ENCODE data around the gene PARP3.

Gene PARP3

DNA sequence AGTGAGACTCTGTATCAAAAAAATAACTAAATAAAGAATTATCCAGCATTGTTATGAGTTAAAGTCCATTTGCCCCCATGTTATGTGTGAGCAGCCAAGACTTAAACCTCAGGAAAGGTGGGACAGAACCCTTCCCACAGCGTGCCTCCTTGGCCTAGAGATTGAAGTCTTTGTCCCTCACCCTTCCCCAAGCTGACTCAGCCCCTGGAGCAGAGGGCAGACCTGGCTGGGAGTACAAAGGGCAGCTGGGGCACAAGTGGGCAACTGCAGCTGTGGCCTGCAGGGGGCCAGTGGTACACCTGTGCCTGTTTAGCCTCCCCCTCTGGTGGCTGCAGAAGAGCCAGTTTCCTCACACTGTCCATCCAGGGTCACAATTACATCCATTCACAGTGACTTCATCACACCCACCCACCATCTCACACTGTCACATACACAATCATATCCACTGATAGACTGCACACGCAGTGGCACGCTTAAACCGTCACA lies 40.2 kb downstream of the PARP3 start:
- no peak for DNase-seq
- peaks cover 0 to 34% (median 20%) of the 10 kb centered on the region in 4 donors for H3K4me1 ChIP-seq
- no peaks in the 10 kb centered on the region for H3K9me3 ChIP-seq
- H3K27me3 ChIP-seq: no peaks in the 10 kb centered on the region
- TF ChIP-seq, protein P1, sequence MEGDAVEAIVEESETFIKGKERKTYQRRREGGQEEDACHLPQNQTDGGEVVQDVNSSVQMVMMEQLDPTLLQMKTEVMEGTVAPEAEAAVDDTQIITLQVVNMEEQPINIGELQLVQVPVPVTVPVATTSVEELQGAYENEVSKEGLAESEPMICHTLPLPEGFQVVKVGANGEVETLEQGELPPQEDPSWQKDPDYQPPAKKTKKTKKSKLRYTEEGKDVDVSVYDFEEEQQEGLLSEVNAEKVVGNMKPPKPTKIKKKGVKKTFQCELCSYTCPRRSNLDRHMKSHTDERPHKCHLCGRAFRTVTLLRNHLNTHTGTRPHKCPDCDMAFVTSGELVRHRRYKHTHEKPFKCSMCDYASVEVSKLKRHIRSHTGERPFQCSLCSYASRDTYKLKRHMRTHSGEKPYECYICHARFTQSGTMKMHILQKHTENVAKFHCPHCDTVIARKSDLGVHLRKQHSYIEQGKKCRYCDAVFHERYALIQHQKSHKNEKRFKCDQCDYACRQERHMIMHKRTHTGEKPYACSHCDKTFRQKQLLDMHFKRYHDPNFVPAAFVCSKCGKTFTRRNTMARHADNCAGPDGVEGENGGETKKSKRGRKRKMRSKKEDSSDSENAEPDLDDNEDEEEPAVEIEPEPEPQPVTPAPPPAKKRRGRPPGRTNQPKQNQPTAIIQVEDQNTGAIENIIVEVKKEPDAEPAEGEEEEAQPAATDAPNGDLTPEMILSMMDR (IDR thresholded peaks at IDR 0.05): peak; percentile 19 to 27
- peak overlapping the region; percentile 94 to 96 for H3K27ac ChIP-seq
- intact Hi-C loops (cut with DNase I; ENCODE audit: low total_unique reads): loop anchor here (5.0 kb wide), 1 partner anchor 40 kb away; the partner anchor contains the start of genes PARP3 and RRP9
- no peaks in the 10 kb centered on the region for H3K36me3 ChIP-seq
- H3K4me3 ChIP-seq: peak overlapping the region; percentile 62 to 88

DNA sequence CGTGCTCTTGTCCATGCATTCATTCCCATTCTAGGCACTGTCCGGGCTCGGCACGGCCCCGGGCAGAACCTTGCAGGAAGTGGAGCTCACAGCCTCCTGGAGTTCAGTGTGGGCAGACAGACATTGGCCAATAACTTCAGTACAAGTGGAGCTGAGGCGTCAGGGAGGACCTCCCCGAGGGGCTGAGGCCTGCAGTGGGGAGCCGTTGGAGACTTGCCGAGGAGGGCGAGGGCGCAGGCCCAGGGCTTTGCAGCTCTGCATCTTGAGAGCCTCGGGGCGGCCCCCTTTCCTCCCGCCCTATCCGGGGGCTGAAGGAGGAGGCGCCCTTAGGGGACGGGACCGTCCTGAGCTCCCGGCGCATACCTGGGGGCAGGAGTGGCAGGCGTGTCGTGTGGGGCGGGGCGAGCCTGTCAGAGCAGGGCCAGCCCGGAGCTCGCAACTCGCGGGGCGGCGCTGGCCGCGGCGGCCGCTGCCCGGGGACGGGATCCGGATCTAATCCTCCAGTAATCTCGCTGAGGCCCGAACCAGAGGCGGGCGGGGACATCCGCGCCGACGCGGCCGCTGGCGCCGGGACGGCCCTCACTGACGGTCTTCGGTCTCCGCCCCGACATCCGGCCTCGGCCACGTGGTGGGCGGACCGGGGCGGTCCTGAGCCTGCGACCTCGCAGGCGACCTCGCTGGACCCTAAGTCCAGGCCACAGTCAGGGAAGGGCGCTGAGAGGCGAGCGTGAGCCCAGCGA lies 40.8 kb downstream of the PARP3 start, which contains the start of gene ACY1:
Gene ACY1 (plus strand): TSS at position 698 of the 740 bp plus-strand sequence. CDS start 530 bp downstream, outside the sequence.
- Histone ChIP-seq H3K4me1 (peaks cover 0 to 27% (median 20%) of the 10 kb centered on the region in 4 donors), H3K27ac (peak within 1 kb of the TSS; percentile 94 to 96), H3K27me3 (no peaks in the 10 kb centered on the region), H3K4me3 (peak within 1 kb of the TSS; percentile 62 to 88), H3K36me3 (no peaks in the 10 kb centered on the region), H3K9me3 (no peaks in the 10 kb centered on the region)
- intact Hi-C loops (cut with DNase I; ENCODE audit: low total_unique reads): loop anchor here (5.0 kb wide), 1 partner anchor 41 kb away; the partner anchor contains the start of genes PARP3 and RRP9
- TF ChIP-seq, protein P1 (IDR thresholded peaks at IDR 0.05): no peak
- peak; percentile 85 to 94 for DNase-seq

DNA sequence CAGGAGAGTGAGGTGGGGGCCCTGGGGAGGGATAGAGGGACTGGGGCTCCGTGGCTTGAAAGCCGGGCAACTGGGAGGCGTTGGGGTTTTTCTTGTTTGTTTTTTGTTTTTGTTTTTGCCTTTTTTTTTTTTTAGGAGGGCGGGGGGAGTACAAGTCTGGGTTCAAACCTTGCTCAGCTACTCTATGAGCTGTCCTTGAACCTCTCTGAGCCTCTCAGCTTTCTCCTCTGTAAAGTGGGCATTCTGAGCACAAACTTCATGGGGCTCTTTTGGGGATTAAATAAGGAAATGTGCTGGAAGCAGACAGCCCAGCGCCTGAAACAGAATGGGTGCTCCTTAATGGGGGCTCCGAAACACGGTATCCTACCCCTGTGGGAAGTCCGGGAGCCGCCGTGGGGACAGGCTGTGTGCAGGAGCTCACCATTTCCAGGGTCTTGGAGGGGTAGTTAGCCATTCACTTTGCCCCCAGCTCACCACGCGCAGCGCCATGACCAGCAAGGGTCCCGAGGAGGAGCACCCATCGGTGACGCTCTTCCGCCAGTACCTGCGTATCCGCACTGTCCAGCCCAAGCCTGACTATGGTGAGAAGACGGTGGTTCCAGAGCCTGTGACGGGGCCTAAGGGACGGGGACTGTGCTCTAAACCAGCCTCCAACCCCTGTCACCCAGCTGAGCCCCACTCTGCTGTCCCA lies 41.6 kb downstream of the PARP3 start:
- H3K4me3 ChIP-seq: peak overlapping the region; percentile 62 to 88
- no peaks in the 10 kb centered on the region for H3K27me3 ChIP-seq
- TF ChIP-seq, protein P1 (IDR thresholded peaks at IDR 0.05): no peak
- H3K9me3 ChIP-seq: no peaks in the 10 kb centered on the region
- no peak for DNase-seq
- peak overlapping the region; percentile 94 to 96 for H3K27ac ChIP-seq
- peaks cover 0 to 27% (median 20%) of the 10 kb centered on the region in 4 donors for H3K4me1 ChIP-seq
- H3K36me3 ChIP-seq: no peaks in the 10 kb centered on the region
- intact Hi-C loops (cut with DNase I; ENCODE audit: low total_unique reads): loop anchor here (5.0 kb wide), 1 partner anchor 41 kb away; the partner anchor contains the start of genes PARP3 and RRP9

DNA sequence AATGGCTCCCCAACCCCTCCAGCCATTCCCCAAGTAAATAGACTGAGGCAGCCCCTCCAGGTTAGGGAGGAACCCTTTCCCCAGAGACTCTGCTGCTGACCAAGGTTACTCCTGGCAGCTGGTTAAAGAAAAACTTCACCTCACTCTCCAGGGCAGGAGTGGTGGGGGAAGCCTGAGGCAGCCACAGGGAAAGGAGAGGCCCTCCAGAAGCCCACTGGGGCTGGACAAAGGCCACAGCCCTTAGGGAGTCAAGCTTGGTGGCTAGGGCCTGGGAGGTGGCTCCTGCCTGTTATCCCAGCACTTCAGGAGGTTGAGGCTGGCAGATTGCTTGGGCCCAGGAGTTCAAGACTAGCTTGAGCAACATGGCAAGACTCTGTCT lies 42.1 kb downstream of the PARP3 start:
- H3K9me3 ChIP-seq: no peaks in the 10 kb centered on the region
- DNase-seq: no peak
- peaks cover 0 to 27% (median 20%) of the 10 kb centered on the region in 4 donors for H3K4me1 ChIP-seq
- TF ChIP-seq, protein P1 (IDR thresholded peaks at IDR 0.05): no peak
- peak overlapping the region; percentile 94 to 96 for H3K27ac ChIP-seq
- intact Hi-C loops (cut with DNase I; ENCODE audit: low total_unique reads): loop anchor here (5.0 kb wide), 1 partner anchor 42 kb away; the partner anchor contains the start of genes PARP3 and RRP9
- no peaks in the 10 kb centered on the region for H3K27me3 ChIP-seq
- H3K36me3 ChIP-seq: no peaks in the 10 kb centered on the region
- no peak overlapping the region for H3K4me3 ChIP-seq

DNA sequence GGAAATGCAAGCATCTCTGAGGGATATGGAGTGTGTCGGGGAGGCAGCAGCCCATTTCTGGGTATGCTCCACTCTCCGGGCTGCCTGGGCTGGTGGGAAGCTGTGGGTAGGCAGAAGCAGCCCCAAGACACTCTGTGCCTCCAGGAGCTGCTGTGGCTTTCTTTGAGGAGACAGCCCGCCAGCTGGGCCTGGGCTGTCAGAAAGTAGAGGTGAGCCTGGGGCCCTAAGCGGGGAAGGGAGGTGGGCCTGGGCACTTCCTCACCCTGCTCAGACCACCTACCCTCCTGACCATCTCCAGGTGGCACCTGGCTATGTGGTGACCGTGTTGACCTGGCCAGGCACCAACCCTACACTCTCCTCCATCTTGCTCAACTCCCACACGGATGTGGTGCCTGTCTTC lies 42.9 kb downstream of the PARP3 start:
- no peak for DNase-seq
- TF ChIP-seq, protein P1 (IDR thresholded peaks at IDR 0.05): no peak
- no peaks in the 10 kb centered on the region for H3K9me3 ChIP-seq
- H3K36me3 ChIP-seq: no peaks in the 10 kb centered on the region
- no peaks in the 10 kb centered on the region for H3K27me3 ChIP-seq
- no peak overlapping the region for H3K4me3 ChIP-seq
- no peak overlapping the region for H3K27ac ChIP-seq
- peaks cover 0 to 29% (median 25%) of the 10 kb centered on the region in 4 donors for H3K4me1 ChIP-seq
- intact Hi-C loops (cut with DNase I; ENCODE audit: low total_unique reads): no loop called here
